GM12878 (cell line): ENCODE measurements around the gene ANKRD1. TPM values are rescaled to one million over a fixed set of nuclear protein-coding genes. Genes with fewer than 3 reads are reported as not detected.

ENCODE experiments used
- ATAC-seq: fragments of 200-7000 bp; cut with Tn5 transposase; 3 replicates; pipeline ENCODE4 v1.9.1; 2020; ENCODE audit warnings: mild to moderate bottlenecking, moderate library complexity
- BruUV-seq: library from RNA; stranded (reverse); fragments of 400-500 nt; replicated peaks from 2 replicates; lab custom pipeline; 2021; lab: Mats Ljungman, UMichigan
- CTCF ChIA-PET: fragments of 300-600 bp; sonication (Branson Sonifier 250); formaldehyde crosslinking; extraction: SDS; loops from one replicate; lab custom pipeline; 2021; ENCODE audit warnings: inconsistent platforms; lab: Yijun Ruan, JAX
- POLR2A ChIA-PET: fragments of 350-600 bp; formaldehyde crosslinking; extraction: SDS; loops from one replicate; lab custom pipeline; 2021; ENCODE audit warnings: inconsistent platforms; lab: Charles Lee
- RAD21 ChIA-PET: fragments of 300-600 bp; sonication (Branson Sonifier 250); formaldehyde crosslinking; loops from one replicate; lab custom pipeline; 2023; ENCODE audit warnings: antibody characterized with exemption; ENCODE audit not compliant: unreplicated experiment; lab: Charles Lee
- SMC1A ChIA-PET: fragments of 300-600 bp; sonication (Branson Sonifier 250); formaldehyde crosslinking; loops from one replicate; lab custom pipeline; 2023; ENCODE audit not compliant: unreplicated experiment, uncharacterized antibody; lab: Charles Lee
- DNase-seq: peaks from one replicate; pipeline ENCODE4 v3.0.0-alpha.2; 2011; ENCODE audit warnings: low read depth, low spot score
- FAIRE-seq: peaks from 3 replicates; lab custom pipeline; 2011; peaks lifted over from hg19 to GRCh38; lab: Jason Lieb, UNC
- H2AFZ ChIP-seq: 2 replicates; pipeline ENCODE4 v1.6.0; 2011; ENCODE audit warnings: low read depth, low read length, control low read depth; ENCODE audit not compliant: control insufficient read depth
- H3K27ac ChIP-seq: 2 replicates; pipeline ENCODE4 v1.5.1; 2011; ENCODE audit warnings: control low read depth; ENCODE audit not compliant: control insufficient read depth, insufficient read depth
- H3K27me3 ChIP-seq, 2 experiments: replicated peaks in 1 of 2; 2 replicates each; pipeline versions ENCODE4 v1.6.0 to v1.6.1; 2011; ENCODE audit warnings: low read length in 1 of 2; ENCODE audit not compliant: control insufficient read depth in 2 of 2, insufficient read depth in 2 of 2
- H3K36me3 ChIP-seq, 2 experiments: 2 replicates each; pipeline ENCODE4 v1.5.1; 2011; ENCODE audit warnings: low read length in 1 of 2; ENCODE audit not compliant: control insufficient read depth in 2 of 2, insufficient read depth in 2 of 2
- H3K4me1 ChIP-seq: 2 replicates; pipeline ENCODE4 v1.6.1; 2011; ENCODE audit warnings: mild to moderate bottlenecking, low read length, moderate library complexity, mixed read lengths; ENCODE audit not compliant: control insufficient read depth, insufficient read depth
- H3K4me2 ChIP-seq: 2 replicates; pipeline ENCODE4 v1.6.0; 2011; ENCODE audit warnings: control low read depth; ENCODE audit not compliant: control insufficient read depth, insufficient read depth
- H3K4me3 ChIP-seq: fragments of 200-600 bp; sonication (generic); 2 replicates; pipeline ENCODE4 v1.5.1; 2016
- H3K79me2 ChIP-seq: 2 replicates; pipeline ENCODE4 v1.6.0; 2011; ENCODE audit warnings: low read length; ENCODE audit not compliant: control insufficient read depth, insufficient read depth
- H3K9ac ChIP-seq: 2 replicates; pipeline ENCODE4 v1.8.0; 2011; ENCODE audit warnings: low read length, control low read depth, mixed read lengths; ENCODE audit not compliant: control insufficient read depth, insufficient read depth
- H3K9me3 ChIP-seq: replicated peaks from 3 replicates; pipeline ENCODE4 v1.5.1; 2011; ENCODE audit warnings: mild to moderate bottlenecking, low read length; ENCODE audit not compliant: control insufficient read depth, insufficient read depth
- H4K20me1 ChIP-seq: 2 replicates; pipeline ENCODE4 v1.6.0; 2011; ENCODE audit not compliant: control insufficient read depth, insufficient read depth
- FOS ChIP-seq: IDR thresholded peaks from 3 replicates; pipeline ENCODE4 v1.6.1; 2011; ENCODE audit warnings: borderline replicate concordance; ENCODE audit not compliant: insufficient read length; ENCODE audit errors: extremely low read depth
- NBN ChIP-seq: fragments of 450-650 bp; IDR thresholded peaks from 2 replicates; pipeline ENCODE4 v1.6.1; 2016
- NR2F1 ChIP-seq: fragments of 450-650 bp; conservative IDR thresholded peaks from 2 replicates; pipeline ENCODE4 v1.6.1; 2017; ENCODE audit warnings: mild to moderate bottlenecking
- POLR2AphosphoS5 ChIP-seq: IDR thresholded peaks from 2 replicates; pipeline ENCODE4 v1.6.1; 2011; ENCODE audit warnings: mild to moderate bottlenecking, low read length, inconsistent platforms
- SRF ChIP-seq, 2 experiments: IDR thresholded peaks; 2 replicates each; pipeline ENCODE4 v1.6.1; 2011; ENCODE audit warnings: low read depth in 2 of 2, low read length in 2 of 2, mild to moderate bottlenecking in 1 of 2, moderate library complexity in 1 of 2
- ZBTB33 ChIP-seq: fragments of 450-650 bp; IDR thresholded peaks from 2 replicates; pipeline ENCODE4 v1.6.1; 2017; ENCODE audit warnings: mild to moderate bottlenecking
- ZBTB4 ChIP-seq: fragments of 450-650 bp; formaldehyde crosslinking; IDR thresholded peaks from 2 replicates; pipeline ENCODE4 v1.4.0; 2022; ENCODE audit warnings: mild to moderate bottlenecking, moderate library complexity
- ZNF687 ChIP-seq: fragments of 450-650 bp; IDR thresholded peaks from 2 replicates; pipeline ENCODE4 v1.6.1; 2017; ENCODE audit warnings: mild to moderate bottlenecking, moderate library complexity
- ZZZ3 ChIP-seq: IDR thresholded peaks from 2 replicates; pipeline ENCODE4 v1.6.1; 2011; ENCODE audit warnings: low read depth; ENCODE audit not compliant: control insufficient read depth, insufficient read length
- WGBS: methylation state at CpG from one replicate; pipeline ENCODE4 v1.1.6; 2016; ENCODE audit warnings: low lambda C conversion rate; ENCODE audit not compliant: insufficient replicate concordance, insufficient coverage; ENCODE audit errors: missing lambda C conversion rate; 5-methylcytosine and 5-hydroxymethylcytosine counted together
- in situ Hi-C: fragments of 300-500 bp; cut with MboI; formaldehyde crosslinking; loops from 9 replicates; pipeline ENCODE4 v1.14.3; 2018; ENCODE audit warnings: mixed read lengths
- intact Hi-C: fragments of 100-400 bp; cut with micrococcal nuclease; formaldehyde crosslinking; loops from one replicate; pipeline ENCODE4 v1.14.2; 2022; ENCODE audit not compliant: unreplicated experiment
- polyA plus RNA-seq, 11 experiments: library from polyadenylated mRNA; depleted of rRNA in 4 of 11; unstranded in 6 of 11; stranded (reverse) in 5 of 11; fragments of >200 nt; fragmentation: Nextera tagmentation in 4 of 11; fragmentation: Illumina TruSeq in 1 of 11; extraction: Ambion mirVana in 4 of 11; extraction: Trizol in 1 of 11; gene quantifications; 1 replicate in 1 of 11; 2 replicates in 10 of 11; pipeline versions ENCODE4 v1.2.1 to v1.2.3, GENCODE V29; 2011 to 2016; ENCODE audit warnings: inconsistent platforms in 2 of 11, missing spikeins in 2 of 11, low read depth in 1 of 11
- total RNA-seq, 4 experiments: library from RNA; depleted of rRNA in 3 of 4; stranded (reverse); fragments of >200 nt in 3 of 4; fragmentation: Illumina TruSeq in 1 of 4; extraction: Trizol in 1 of 4; gene quantifications; 2 replicates each; pipeline versions ENCODE4 v1.2.1 to v1.2.3, GENCODE V29; 2013 to 2021

Gene ANKRD1
- total and polyA plus RNA-seq, 10 of the 15 experiments (the other 5 are each of a cell fraction or from before 2014, with no cell fraction given), result not detected

- TF ChIP-seq SRF (IDR thresholded peaks at IDR 0.05; ENCODE audit: low read depth in 2 of 2, low read length in 2 of 2) (no peak), NBN (no peak), NR2F1 (no peak)
These were observed 3.5 kb downstream of the ANKRD1 start (continued) for GRCh38 chr10:90917238-90917967.

- CTCF ChIA-PET, result interaction anchor here (0.6 to 8.8 kb wide), 10 partner anchors 7 to 381 kb away, joined by 3 to 253 read pairs (median 5); no protein-coding TSS in a partner anchor
- SMC1A ChIA-PET, result interaction anchor here (0.7 to 10.0 kb wide), 10 partner anchors 8 to 379 kb away, joined by 3 to 100 read pairs (median 4); no protein-coding TSS in a partner anchor
- RAD21 ChIA-PET, result interaction anchor here (1.1 to 5.4 kb wide), 3 partner anchors 333 to 391 kb away, joined by 3 to 36 read pairs (median 3); no protein-coding TSS in a partner anchor
- no peak for DNase-seq
- no peak overlapping the region for H3K9ac ChIP-seq
- no peaks in the 10 kb centered on the region for H4K20me1 ChIP-seq
- intact Hi-C loops, result no loop called here
- no peak overlapping the region for H3K4me3 ChIP-seq
- POLR2A ChIA-PET, result interaction anchor here (0.5 kb wide), 1 partner anchor 153 kb away, joined by 3 read pairs; no protein-coding TSS in a partner anchor
- no peak overlapping the region for H3K27ac ChIP-seq
- no peaks in the 10 kb centered on the region for H3K27me3 ChIP-seq
- H3K36me3 ChIP-seq, result no peaks in the 10 kb centered on the region
- in situ Hi-C loops, result no loop called here
- no peak for ATAC-seq
- no peaks in the 10 kb centered on the region for H3K4me1 ChIP-seq
- H3K79me2 ChIP-seq, result no peaks in the 10 kb centered on the region
- no TSS peak for BruUV-seq
- no peak overlapping the region for H2AFZ ChIP-seq
- no peak for FAIRE-seq
- no peak overlapping the region for H3K4me2 ChIP-seq
- 70% methylated on average over 6 of the region's 6 CpGs for WGBS
- no peaks in the 10 kb centered on the region; the same call in 2 of the 3 replicates for H3K9me3 ChIP-seq
- TF ChIP-seq ZZZ3, result no peak
- TF ChIP-seq ZBTB4 (CRISPR knock-in tag), result no peak
- no peak for TF ChIP-seq ZNF687
- TF ChIP-seq ZBTB33, result no peak
- no peak for TF ChIP-seq POLR2AphosphoS5
- no peak for TF ChIP-seq FOS
These were observed 4.3 kb downstream of the ANKRD1 start for GRCh38 chr10:90916392-90917237.
